Measurements from ENCODE around the gene PPT1.

DNA sequence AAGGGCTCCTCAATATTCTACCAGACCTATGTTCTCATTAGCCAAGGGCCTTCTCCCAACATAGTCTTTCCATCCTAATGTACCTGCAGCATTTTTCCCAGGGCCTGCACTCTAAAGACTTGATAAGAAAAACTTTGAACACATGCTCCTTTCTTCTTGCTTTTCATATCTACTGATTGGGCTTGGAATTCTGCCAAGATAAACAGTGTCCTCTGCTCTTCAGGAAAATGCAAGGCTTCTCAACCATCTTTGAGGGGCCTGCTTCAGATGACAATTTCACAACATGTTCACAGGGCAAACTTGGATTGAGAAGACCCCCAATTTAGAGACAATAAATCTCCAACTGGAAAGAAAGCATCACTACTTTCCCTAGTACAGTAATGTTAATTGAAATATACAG lies 25.8 kb upstream of the PPT1 start:
- TF ChIP-seq, protein P1, sequence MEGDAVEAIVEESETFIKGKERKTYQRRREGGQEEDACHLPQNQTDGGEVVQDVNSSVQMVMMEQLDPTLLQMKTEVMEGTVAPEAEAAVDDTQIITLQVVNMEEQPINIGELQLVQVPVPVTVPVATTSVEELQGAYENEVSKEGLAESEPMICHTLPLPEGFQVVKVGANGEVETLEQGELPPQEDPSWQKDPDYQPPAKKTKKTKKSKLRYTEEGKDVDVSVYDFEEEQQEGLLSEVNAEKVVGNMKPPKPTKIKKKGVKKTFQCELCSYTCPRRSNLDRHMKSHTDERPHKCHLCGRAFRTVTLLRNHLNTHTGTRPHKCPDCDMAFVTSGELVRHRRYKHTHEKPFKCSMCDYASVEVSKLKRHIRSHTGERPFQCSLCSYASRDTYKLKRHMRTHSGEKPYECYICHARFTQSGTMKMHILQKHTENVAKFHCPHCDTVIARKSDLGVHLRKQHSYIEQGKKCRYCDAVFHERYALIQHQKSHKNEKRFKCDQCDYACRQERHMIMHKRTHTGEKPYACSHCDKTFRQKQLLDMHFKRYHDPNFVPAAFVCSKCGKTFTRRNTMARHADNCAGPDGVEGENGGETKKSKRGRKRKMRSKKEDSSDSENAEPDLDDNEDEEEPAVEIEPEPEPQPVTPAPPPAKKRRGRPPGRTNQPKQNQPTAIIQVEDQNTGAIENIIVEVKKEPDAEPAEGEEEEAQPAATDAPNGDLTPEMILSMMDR (conservative IDR thresholded peaks at IDR 0.05; ENCODE audit: low read depth in 2 of 2): no peak
- TF ChIP-seq POLR2AphosphoS5 (IDR thresholded peaks at IDR 0.05; ENCODE audit: low read depth) (no peak), JUNB (IDR thresholded peaks at IDR 0.05; ENCODE audit: unreplicated experiment) (no peak), STAT1 (IDR thresholded peaks at IDR 0.05; ENCODE audit: unreplicated experiment) (no peak), EZH2phosphoT487 (IDR thresholded peaks at IDR 0.05; ENCODE audit: unreplicated experiment) (no peak), EZH2 (IDR thresholded peaks at IDR 0.05; ENCODE audit: low read depth, unreplicated experiment) (no peak)
- TF ChIP-seq, protein P2, sequence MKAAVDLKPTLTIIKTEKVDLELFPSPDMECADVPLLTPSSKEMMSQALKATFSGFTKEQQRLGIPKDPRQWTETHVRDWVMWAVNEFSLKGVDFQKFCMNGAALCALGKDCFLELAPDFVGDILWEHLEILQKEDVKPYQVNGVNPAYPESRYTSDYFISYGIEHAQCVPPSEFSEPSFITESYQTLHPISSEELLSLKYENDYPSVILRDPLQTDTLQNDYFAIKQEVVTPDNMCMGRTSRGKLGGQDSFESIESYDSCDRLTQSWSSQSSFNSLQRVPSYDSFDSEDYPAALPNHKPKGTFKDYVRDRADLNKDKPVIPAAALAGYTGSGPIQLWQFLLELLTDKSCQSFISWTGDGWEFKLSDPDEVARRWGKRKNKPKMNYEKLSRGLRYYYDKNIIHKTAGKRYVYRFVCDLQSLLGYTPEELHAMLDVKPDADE (IDR thresholded peaks at IDR 0.05): no peak
- TF ChIP-seq, protein P3, sequence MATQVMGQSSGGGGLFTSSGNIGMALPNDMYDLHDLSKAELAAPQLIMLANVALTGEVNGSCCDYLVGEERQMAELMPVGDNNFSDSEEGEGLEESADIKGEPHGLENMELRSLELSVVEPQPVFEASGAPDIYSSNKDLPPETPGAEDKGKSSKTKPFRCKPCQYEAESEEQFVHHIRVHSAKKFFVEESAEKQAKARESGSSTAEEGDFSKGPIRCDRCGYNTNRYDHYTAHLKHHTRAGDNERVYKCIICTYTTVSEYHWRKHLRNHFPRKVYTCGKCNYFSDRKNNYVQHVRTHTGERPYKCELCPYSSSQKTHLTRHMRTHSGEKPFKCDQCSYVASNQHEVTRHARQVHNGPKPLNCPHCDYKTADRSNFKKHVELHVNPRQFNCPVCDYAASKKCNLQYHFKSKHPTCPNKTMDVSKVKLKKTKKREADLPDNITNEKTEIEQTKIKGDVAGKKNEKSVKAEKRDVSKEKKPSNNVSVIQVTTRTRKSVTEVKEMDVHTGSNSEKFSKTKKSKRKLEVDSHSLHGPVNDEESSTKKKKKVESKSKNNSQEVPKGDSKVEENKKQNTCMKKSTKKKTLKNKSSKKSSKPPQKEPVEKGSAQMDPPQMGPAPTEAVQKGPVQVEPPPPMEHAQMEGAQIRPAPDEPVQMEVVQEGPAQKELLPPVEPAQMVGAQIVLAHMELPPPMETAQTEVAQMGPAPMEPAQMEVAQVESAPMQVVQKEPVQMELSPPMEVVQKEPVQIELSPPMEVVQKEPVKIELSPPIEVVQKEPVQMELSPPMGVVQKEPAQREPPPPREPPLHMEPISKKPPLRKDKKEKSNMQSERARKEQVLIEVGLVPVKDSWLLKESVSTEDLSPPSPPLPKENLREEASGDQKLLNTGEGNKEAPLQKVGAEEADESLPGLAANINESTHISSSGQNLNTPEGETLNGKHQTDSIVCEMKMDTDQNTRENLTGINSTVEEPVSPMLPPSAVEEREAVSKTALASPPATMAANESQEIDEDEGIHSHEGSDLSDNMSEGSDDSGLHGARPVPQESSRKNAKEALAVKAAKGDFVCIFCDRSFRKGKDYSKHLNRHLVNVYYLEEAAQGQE (IDR thresholded peaks at IDR 0.05; ENCODE audit: unreplicated experiment): no peak
